ENCODE data around the gene CHRNA4. TPM values are rescaled to one million over a fixed set of nuclear protein-coding genes. Genes with fewer than 3 reads are reported as not detected.

Gene CHRNA4
- polyA plus RNA-seq, 1 of the 3 experiments (the other 2 are of a cell fraction) = not detected

DNA sequence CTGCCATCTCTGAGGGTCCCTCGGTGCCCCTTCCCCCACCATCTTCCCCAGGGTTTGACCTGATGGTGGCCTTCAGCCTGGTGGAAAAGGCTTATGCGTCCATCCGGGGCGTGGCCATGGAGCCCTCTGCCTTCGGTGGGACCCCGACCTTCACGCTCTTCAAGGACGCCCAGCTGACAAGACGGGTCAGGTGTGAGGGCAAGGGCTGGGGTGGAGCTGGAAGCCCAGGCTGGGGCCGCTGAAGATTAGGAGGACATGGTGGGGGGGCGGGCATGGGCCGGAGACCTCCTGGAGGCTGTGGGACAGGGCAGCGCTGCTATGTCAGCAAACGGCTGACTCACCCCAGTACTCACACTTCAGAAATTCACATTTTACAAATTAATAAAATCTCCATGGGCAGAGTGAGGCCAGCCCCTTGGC, 44.6 kb downstream of the CHRNA4 start:
- ChIA-PET CTCF (interaction anchor here (0.9 to 6.4 kb wide), 4 partner anchors 7 to 93 kb away, joined by 3 to 53 read pairs (median 24); no protein-coding TSS in a partner anchor), POLR2A (no interaction called here)
- H3K4me3 ChIP-seq (ENCODE audit: low read depth in 2 of 2, low read length in 1 of 2) = no peak overlapping the region
- 65% methylated on average over 12 of the region's 14 CpGs for WGBS (ENCODE audit: low lambda C conversion rate)
- H3K27ac ChIP-seq (ENCODE audit: low read depth in 2 of 2, low read length in 1 of 2) = no peak overlapping the region
- H4K20me1 ChIP-seq (ENCODE audit: insufficient read depth) = no peaks in the 10 kb centered on the region
- no peaks in the 10 kb centered on the region for H3K4me1 ChIP-seq (ENCODE audit: control insufficient read depth in 1 of 2, insufficient read depth in 2 of 2, low read depth in 1 of 2, low read length in 1 of 2)
- no peaks in the 10 kb centered on the region for H3K9me2 ChIP-seq
- H2AFZ ChIP-seq (ENCODE audit: low read depth) = no peak overlapping the region
- no peak for DNase-seq
- H3K9ac ChIP-seq = no peak overlapping the region
- no peak overlapping the region for H3K4me2 ChIP-seq
- no peaks in the 10 kb centered on the region for H3K9me3 ChIP-seq
- H3F3A ChIP-seq (replicated peaks; ENCODE audit: insufficient read depth) = no peaks in the 10 kb centered on the region
- TF ChIP-seq POLR2AphosphoS5 (IDR thresholded peaks at IDR 0.05; ENCODE audit: low read depth, low read length) (no peak), FOXJ3 (CRISPR knock-in tag; IDR thresholded peaks at IDR 0.05) (no peak), RXRA (IDR thresholded peaks at IDR 0.05; ENCODE audit: borderline replicate concordance, low read depth) (no peak), EP300 (IDR thresholded peaks at IDR 0.05; ENCODE audit: borderline replicate concordance in 1 of 2, low read depth in 1 of 2, low read length in 1 of 2) (no peak), MXI1 (IDR thresholded peaks at IDR 0.05; ENCODE audit: low read depth, low read length) (no peak), SIN3A (IDR thresholded peaks at IDR 0.05; ENCODE audit: borderline replicate concordance, low read depth, low read length) (no peak), RCOR1 (IDR thresholded peaks at IDR 0.05; ENCODE audit: low read length) (no peak), MEF2A (IDR thresholded peaks at IDR 0.05; ENCODE audit: borderline replicate concordance, low read depth) (no peak), GABPA (IDR thresholded peaks at IDR 0.05; ENCODE audit: low read depth) (no peak), NRF1 (IDR thresholded peaks at IDR 0.05; ENCODE audit: low read depth, low read length) (no peak)
- TF ChIP-seq, protein P1, sequence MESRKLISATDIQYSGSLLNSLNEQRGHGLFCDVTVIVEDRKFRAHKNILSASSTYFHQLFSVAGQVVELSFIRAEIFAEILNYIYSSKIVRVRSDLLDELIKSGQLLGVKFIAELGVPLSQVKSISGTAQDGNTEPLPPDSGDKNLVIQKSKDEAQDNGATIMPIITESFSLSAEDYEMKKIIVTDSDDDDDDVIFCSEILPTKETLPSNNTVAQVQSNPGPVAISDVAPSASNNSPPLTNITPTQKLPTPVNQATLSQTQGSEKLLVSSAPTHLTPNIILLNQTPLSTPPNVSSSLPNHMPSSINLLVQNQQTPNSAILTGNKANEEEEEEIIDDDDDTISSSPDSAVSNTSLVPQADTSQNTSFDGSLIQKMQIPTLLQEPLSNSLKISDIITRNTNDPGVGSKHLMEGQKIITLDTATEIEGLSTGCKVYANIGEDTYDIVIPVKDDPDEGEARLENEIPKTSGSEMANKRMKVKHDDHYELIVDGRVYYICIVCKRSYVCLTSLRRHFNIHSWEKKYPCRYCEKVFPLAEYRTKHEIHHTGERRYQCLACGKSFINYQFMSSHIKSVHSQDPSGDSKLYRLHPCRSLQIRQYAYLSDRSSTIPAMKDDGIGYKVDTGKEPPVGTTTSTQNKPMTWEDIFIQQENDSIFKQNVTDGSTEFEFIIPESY (IDR thresholded peaks at IDR 0.05; ENCODE audit: borderline replicate concordance, low read depth) = no peak
- TF ChIP-seq, protein P2, sequence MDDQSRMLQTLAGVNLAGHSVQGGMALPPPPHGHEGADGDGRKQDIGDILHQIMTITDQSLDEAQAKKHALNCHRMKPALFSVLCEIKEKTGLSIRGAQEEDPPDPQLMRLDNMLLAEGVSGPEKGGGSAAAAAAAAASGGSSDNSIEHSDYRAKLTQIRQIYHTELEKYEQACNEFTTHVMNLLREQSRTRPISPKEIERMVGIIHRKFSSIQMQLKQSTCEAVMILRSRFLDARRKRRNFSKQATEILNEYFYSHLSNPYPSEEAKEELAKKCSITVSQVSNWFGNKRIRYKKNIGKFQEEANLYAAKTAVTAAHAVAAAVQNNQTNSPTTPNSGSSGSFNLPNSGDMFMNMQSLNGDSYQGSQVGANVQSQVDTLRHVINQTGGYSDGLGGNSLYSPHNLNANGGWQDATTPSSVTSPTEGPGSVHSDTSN (IDR thresholded peaks at IDR 0.05) = no peak
- TF ChIP-seq, protein P3, sequence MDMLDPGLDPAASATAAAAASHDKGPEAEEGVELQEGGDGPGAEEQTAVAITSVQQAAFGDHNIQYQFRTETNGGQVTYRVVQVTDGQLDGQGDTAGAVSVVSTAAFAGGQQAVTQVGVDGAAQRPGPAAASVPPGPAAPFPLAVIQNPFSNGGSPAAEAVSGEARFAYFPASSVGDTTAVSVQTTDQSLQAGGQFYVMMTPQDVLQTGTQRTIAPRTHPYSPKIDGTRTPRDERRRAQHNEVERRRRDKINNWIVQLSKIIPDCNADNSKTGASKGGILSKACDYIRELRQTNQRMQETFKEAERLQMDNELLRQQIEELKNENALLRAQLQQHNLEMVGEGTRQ (IDR thresholded peaks at IDR 0.05; ENCODE audit: borderline replicate concordance, low read depth, low read length) = no peak
- H3K27me3 ChIP-seq (ENCODE audit: insufficient read depth) = no peaks in the 10 kb centered on the region
- no peaks in the 10 kb centered on the region for H3K36me3 ChIP-seq (replicated peaks in 1 of 2; ENCODE audit: control insufficient read depth in 1 of 2, insufficient read depth in 2 of 2, low read length in 1 of 2)
- no peaks in the 10 kb centered on the region for H3K79me2 ChIP-seq (ENCODE audit: insufficient read depth)

Data from SK-N-SH (cell line).